WTC11 (cell line): ENCODE measurements around the gene STAU1. TPM values are rescaled to one million over a fixed set of nuclear protein-coding genes. Genes with fewer than 3 reads are reported as not detected.

Experiments used
- ATAC-seq: fragments of 200-7000 bp; cut with Tn5 transposase; 2 replicates; pipeline ENCODE4 v1.10.0; 2021; ENCODE audit warnings: mild to moderate bottlenecking, moderate library complexity
- CTCF ChIA-PET: fragments of 300-600 bp; sonication (Branson Sonifier 250); formaldehyde crosslinking; loops from one replicate; lab custom pipeline; 2021; ENCODE audit warnings: antibody characterized with exemption; lab: Charles Lee
- POLR2A ChIA-PET: fragments of 350-600 bp; sonication (Branson Sonifier 250); formaldehyde crosslinking; loops from one replicate; lab custom pipeline; 2021; ENCODE audit warnings: antibody characterized with exemption; lab: Charles Lee
- DNase-seq: peaks from one replicate; pipeline ENCODE4 v3.0.0; 2021; ENCODE audit warnings: low spot score
- H3K27ac Mint-ChIP-seq: 2 replicates; pipeline ENCODE4 v1.8.0; 2021; ENCODE audit warnings: mixed read lengths
- H3K27me3 Mint-ChIP-seq: 2 replicates; pipeline ENCODE4 v1.8.0; 2021; ENCODE audit warnings: low read depth, mild to moderate bottlenecking, moderate library complexity, mixed read lengths
- H3K36me3 Mint-ChIP-seq: 2 replicates; pipeline ENCODE4 v1.8.0; 2021; ENCODE audit warnings: mixed read lengths
- H3K4me1 Mint-ChIP-seq: 2 replicates; pipeline ENCODE4 v1.8.0; 2022; ENCODE audit warnings: mixed read lengths
- H3K4me3 Mint-ChIP-seq: 2 replicates; pipeline ENCODE4 v1.8.0; 2021; ENCODE audit warnings: mild to moderate bottlenecking, moderate library complexity, mixed read lengths
- H3K9me3 Mint-ChIP-seq: 2 replicates; pipeline ENCODE4 v1.8.0; 2021; ENCODE audit warnings: mixed read lengths
- ARID4B ChIP-seq: sonication (generic); formaldehyde crosslinking; IDR thresholded peaks from 2 replicates; pipeline ENCODE4 v1.8.0; 2023; ENCODE audit warnings: missing genetic modification reagents, mild to moderate bottlenecking, borderline replicate concordance
- ATF3 ChIP-seq: sonication (generic); formaldehyde crosslinking; conservative IDR thresholded peaks from 2 replicates; pipeline ENCODE4 v1.8.1; 2022; ENCODE audit warnings: mild to moderate bottlenecking, missing genetic modification reagents
- E2F5 ChIP-seq: sonication (generic); formaldehyde crosslinking; IDR thresholded peaks from 2 replicates; pipeline ENCODE4 v1.8.1; 2022; ENCODE audit warnings: mild to moderate bottlenecking, moderate library complexity, missing genetic modification reagents
- EMX1 ChIP-seq: fragments of 250-450 bp; sonication (Bioruptor Pico); IDR thresholded peaks from 2 replicates; pipeline ENCODE4 v1.8.0; 2021; ENCODE audit warnings: mild to moderate bottlenecking
- ETV6 ChIP-seq: sonication (generic); formaldehyde crosslinking; IDR thresholded peaks from 2 replicates; pipeline ENCODE4 v1.8.1; 2022; ENCODE audit warnings: mild to moderate bottlenecking, missing genetic modification reagents
- FOXK1 ChIP-seq: sonication (generic); formaldehyde crosslinking; IDR thresholded peaks from 2 replicates; pipeline ENCODE4 v1.8.0; 2022; ENCODE audit warnings: mild to moderate bottlenecking, moderate library complexity, missing genetic modification reagents
- FOXP1 ChIP-seq: sonication (generic); formaldehyde crosslinking; IDR thresholded peaks from 2 replicates; pipeline ENCODE4 v1.8.0; 2022; ENCODE audit warnings: missing genetic modification reagents, mild to moderate bottlenecking, moderate library complexity, borderline replicate concordance
- GABPB1 ChIP-seq: sonication (generic); formaldehyde crosslinking; IDR thresholded peaks from 2 replicates; pipeline ENCODE4 v1.8.1; 2023; ENCODE audit warnings: mild to moderate bottlenecking, missing genetic modification reagents
- GTF2I ChIP-seq: fragments of 250-450 bp; sonication (Bioruptor Pico); conservative IDR thresholded peaks from 2 replicates; pipeline ENCODE4 v1.4.0; 2021; ENCODE audit warnings: mild to moderate bottlenecking
- IRF2 ChIP-seq: sonication (generic); formaldehyde crosslinking; IDR thresholded peaks from 2 replicates; pipeline ENCODE4 v1.8.0; 2022; ENCODE audit warnings: low read depth, missing genetic modification reagents, borderline replicate concordance
- NR1H2 ChIP-seq: sonication (generic); formaldehyde crosslinking; IDR thresholded peaks from 2 replicates; pipeline ENCODE4 v1.9.0; 2021; ENCODE audit warnings: mild to moderate bottlenecking, moderate library complexity, missing genetic modification reagents
- PREB ChIP-seq: sonication (generic); formaldehyde crosslinking; IDR thresholded peaks from 2 replicates; pipeline ENCODE4 v1.8.1; 2022; ENCODE audit warnings: mild to moderate bottlenecking, missing genetic modification reagents, moderate library complexity, borderline replicate concordance
- PRRX2 ChIP-seq: fragments of 250-450 bp; sonication (Bioruptor Pico); IDR thresholded peaks from 2 replicates; pipeline ENCODE4 v1.8.0; 2021; ENCODE audit warnings: mild to moderate bottlenecking
- RELA ChIP-seq: sonication (generic); formaldehyde crosslinking; IDR thresholded peaks from 2 replicates; pipeline ENCODE4 v1.8.1; 2022; ENCODE audit warnings: missing genetic modification reagents, mild to moderate bottlenecking, borderline replicate concordance
- RORB ChIP-seq: fragments of 250-450 bp; sonication (Bioruptor Pico); IDR thresholded peaks from 2 replicates; pipeline ENCODE4 v1.9.0; 2021; ENCODE audit warnings: mild to moderate bottlenecking
- SMAD4 ChIP-seq: sonication (generic); formaldehyde crosslinking; IDR thresholded peaks from 2 replicates; pipeline ENCODE4 v1.8.0; 2022; ENCODE audit warnings: mild to moderate bottlenecking, missing genetic modification reagents
- SOX15 ChIP-seq: fragments of 250-450 bp; sonication (Bioruptor Pico); IDR thresholded peaks from 2 replicates; pipeline ENCODE4 v1.9.0; 2021; ENCODE audit warnings: mild to moderate bottlenecking
- ZBTB43 ChIP-seq: sonication (generic); formaldehyde crosslinking; IDR thresholded peaks from 2 replicates; pipeline ENCODE4 v1.8.1; 2023; ENCODE audit warnings: mild to moderate bottlenecking, missing genetic modification reagents
- ZMAT4 ChIP-seq: fragments of 250-450 bp; sonication (Bioruptor Pico); IDR thresholded peaks from 2 replicates; pipeline ENCODE4 v1.9.0; 2021; ENCODE audit warnings: mild to moderate bottlenecking
- ZNF219 ChIP-seq: sonication (generic); formaldehyde crosslinking; IDR thresholded peaks from 2 replicates; pipeline ENCODE4 v1.8.0; 2023; ENCODE audit warnings: missing genetic modification reagents, mild to moderate bottlenecking, borderline replicate concordance
- ZNF281 ChIP-seq: sonication (generic); formaldehyde crosslinking; IDR thresholded peaks from 2 replicates; pipeline ENCODE4 v1.8.0; 2023; ENCODE audit warnings: mild to moderate bottlenecking, missing genetic modification reagents
- total RNA-seq: library from RNA; stranded (reverse); gene quantifications from 3 replicates; pipeline ENCODE4 v1.2.3, GENCODE V29; 2021

Gene STAU1
- total RNA-seq, 1 experiment from 2014 or later: 92.6 TPM

GRCh38 chr20:49165611-49166010 lies 22.5 kb downstream of the STAU1 start:
- no peak for DNase-seq
- POLR2A ChIA-PET: no interaction called here
- H3K4me3 Mint-ChIP-seq: no peak overlapping the region
- TF ChIP-seq NR1H2 (CRISPR knock-in tag) (no peak), PRRX2 (no peak), ATF3 (CRISPR knock-in tag) (no peak), SOX15 (CRISPR knock-in tag) (no peak), GABPB1 (CRISPR knock-in tag) (no peak), EMX1 (CRISPR knock-in tag) (no peak), ETV6 (CRISPR knock-in tag) (no peak), E2F5 (CRISPR knock-in tag) (no peak), SMAD4 (CRISPR knock-in tag) (no peak)
- peaks cover 18% of the 10 kb centered on the region for H3K4me1 Mint-ChIP-seq
- no peak for ATAC-seq
- H3K27me3 Mint-ChIP-seq: no peaks in the 10 kb centered on the region
- H3K27ac Mint-ChIP-seq: no peak overlapping the region
- H3K9me3 Mint-ChIP-seq: no peaks in the 10 kb centered on the region
- CTCF ChIA-PET: interaction anchor here (0.8 to 1.8 kb wide), 2 partner anchors 52 to 54 kb away, joined by 3 to 4 read pairs; partner anchors contain the start of gene DDX27
- H3K36me3 Mint-ChIP-seq: peaks cover 9% of the 10 kb centered on the region

- no peaks in the 10 kb centered on the region for H3K27me3 Mint-ChIP-seq
- H3K4me3 Mint-ChIP-seq: no peak overlapping the region
- no peak overlapping the region for H3K27ac Mint-ChIP-seq
- TF ChIP-seq FOXK1 (CRISPR knock-in tag): no peak
- CTCF ChIA-PET: interaction anchor here (0.7 kb wide), 1 partner anchor 1780 kb away, joined by 3 read pairs; no protein-coding TSS in a partner anchor
- no peak for DNase-seq
- no peak for ATAC-seq
- no peaks in the 10 kb centered on the region for H3K9me3 Mint-ChIP-seq
- peaks cover 15% of the 10 kb centered on the region for H3K36me3 Mint-ChIP-seq
- POLR2A ChIA-PET: no interaction called here
- peaks cover 10% of the 10 kb centered on the region for H3K4me1 Mint-ChIP-seq
Observed at GRCh38 chr20:49163696-49164095, 24.4 kb downstream of the STAU1 start.

GRCh38 chr20:49161428-49162152 lies 26.5 kb downstream of the STAU1 start:
- Mint-ChIP-seq H3K27ac (no peak overlapping the region), H3K4me3 (no peak overlapping the region), H3K36me3 (peaks cover 15% of the 10 kb centered on the region), H3K4me1 (no peaks in the 10 kb centered on the region), H3K9me3 (no peaks in the 10 kb centered on the region), H3K27me3 (no peaks in the 10 kb centered on the region)
- ChIA-PET POLR2A (interaction anchor here (0.6 kb wide), 2 partner anchors 1828 to 1944 kb away, joined by 3 read pairs; no protein-coding TSS in a partner anchor), CTCF (interaction anchor here (0.8 to 1.1 kb wide), 2 partner anchors 29 to 56 kb away, joined by 3 read pairs; no protein-coding TSS in a partner anchor)
- DNase-seq (no peak), ATAC-seq (no peak)
- TF ChIP-seq ZNF281 (no peak), ZBTB43 (CRISPR knock-in tag) (no peak), ARID4B (CRISPR knock-in tag) (no peak), ZNF219 (CRISPR knock-in tag) (no peak), RELA (CRISPR knock-in tag) (no peak), ZMAT4 (CRISPR knock-in tag) (no peak), FOXP1 (no peak), IRF2 (no peak), GTF2I (CRISPR knock-in tag) (no peak), RORB (CRISPR knock-in tag) (no peak), PREB (CRISPR knock-in tag) (no peak)
